Hair follicle dermal papilla cell (primary cell): ENCODE measurements around the gene GCDH. TPM values are rescaled to one million over a fixed set of nuclear protein-coding genes. Genes with fewer than 3 reads are reported as not detected.
A peak's percentile ranks its signal among the peaks of the same experiment; 100 is the strongest.

Experiments
- small RNA-seq: library from RNA; depleted of rRNA; stranded (forward); fragments of <200 nt; gene quantifications from one replicate; pipeline ENCODE3, GENCODE V24; 2012
- total RNA-seq: library from RNA; depleted of rRNA; stranded (reverse); fragments of >200 nt; gene quantifications from 2 replicates; pipeline ENCODE4 v1.2.3, GENCODE V29; 2012

The GCDH gene
- 28.9 and 41.5 TPM in 2 replicates for total RNA-seq

GRCh38 chr19:12890787-12891552 lies at the start of gene GCDH:
TSS of gene GCDH (plus strand) at chr19:12891160. CDS start at chr19:12891305, 145 bp downstream.

GRCh38 chr19:12881172-12881808 lies 9.7 kb upstream of the GCDH start, which contains the start of gene DNASE2:
TSS of gene DNASE2 (minus strand) at chr19:12881449. CDS start at chr19:12881375, 74 bp downstream.

GRCh38 chr19:12886969-12887747 lies 3.8 kb upstream of the GCDH start, which contains the start of gene KLF1:
TSS of gene KLF1 (minus strand) at chr19:12887201. CDS start at chr19:12887140, 61 bp downstream.

GRCh38 chr19:12933287-12934072 lies 42.5 kb downstream of the GCDH start, which contains the start of gene FARSA:
TSS of gene FARSA (minus strand) at chr19:12933711. CDS start at chr19:12933696, 15 bp downstream.

GRCh38 chr19:12937927-12938778 lies 47.2 kb downstream of the GCDH start, which contains the start of gene CALR:
TSS of gene CALR (plus strand) at chr19:12938609. CDS start at chr19:12938680, 71 bp downstream.

GRCh38 chr19:12945479-12946091 lies 54.6 kb downstream of the GCDH start, which contains the start of gene RAD23A:
TSS of gene RAD23A (plus strand) at chr19:12945862. CDS start at chr19:12945949, 87 bp downstream.

Small RNA genes within 50 kb of the gene (small RNA-seq; reads per million reads assigned to genes)
- gene MIR5695 (not detected), gene MIR6515 (2.6 reads per million, percentile 57 among the genes with 10 or more reads in this experiment), gene MIR6794 (not detected)

Other genes starting within 250 kb of the GCDH start
- gene MAN2B1, start 224.4 kb upstream of the GCDH start, total RNA-seq, result 48.8 and 55.5 TPM in 2 replicates
- 6.7 and 8.4 TPM in 2 replicates for gene WDR83, start 224.4 kb upstream of the GCDH start, total RNA-seq
- gene DHPS, start 209.3 kb upstream of the GCDH start, total RNA-seq, result 49.5 and 58.8 TPM in 2 replicates
- gene GNG14, start 203.2 kb upstream of the GCDH start, total RNA-seq, result not detected in 2 replicates
- gene FBXW9, start 194.5 kb upstream of the GCDH start, total RNA-seq, result 10.4 and 12.3 TPM in 2 replicates
- gene TNPO2, start 167.2 kb upstream of the GCDH start, total RNA-seq, result 51.8 and 60.7 TPM in 2 replicates
- 90.7 and 109 TPM in 2 replicates for gene TRIR, start 156.5 kb upstream of the GCDH start, total RNA-seq
- 74.2 and 91.0 TPM in 2 replicates for gene GET3, start 153.7 kb upstream of the GCDH start, total RNA-seq
- not detected in 2 replicates for gene BEST2, start 139.4 kb upstream of the GCDH start, total RNA-seq
- 18.3 and 18.8 TPM in 2 replicates for gene HOOK2, start 115.6 kb upstream of the GCDH start, total RNA-seq
- 175 and 240 TPM in 2 replicates for gene JUNB, start 99.7 kb upstream of the GCDH start, total RNA-seq
- 140 TPM in 2 replicates for gene PRDX2, start 89.4 kb upstream of the GCDH start, total RNA-seq
- not detected in 2 replicates for gene THSD8, start 89.1 kb upstream of the GCDH start, total RNA-seq
- gene RNASEH2A, start 84.6 kb upstream of the GCDH start, total RNA-seq, result 3.7 and 6.2 TPM in 2 replicates
- not detected in 2 replicates for gene RTBDN, start 56.6 kb upstream of the GCDH start, total RNA-seq
- 0.16 and 0.36 TPM in 2 replicates for gene MAST1, start 52.6 kb upstream of the GCDH start, total RNA-seq
- gene DNASE2, start 9.7 kb upstream of the GCDH start, total RNA-seq, result 32.3 and 33.5 TPM in 2 replicates
- gene KLF1, start 4.0 kb upstream of the GCDH start, total RNA-seq, result not detected in 2 replicates
- 0.24 TPM in 1 of 2 replicates, not detected in the other for gene SYCE2, start 28.1 kb downstream of the GCDH start, total RNA-seq
- 44.5 and 46.8 TPM in 2 replicates for gene FARSA, start 42.6 kb downstream of the GCDH start, total RNA-seq
- 2,301 and 2,540 TPM in 2 replicates for gene CALR, start 47.4 kb downstream of the GCDH start, total RNA-seq
- 94.6 and 95.3 TPM in 2 replicates for gene RAD23A, start 54.7 kb downstream of the GCDH start, total RNA-seq
- 12.0 and 17.6 TPM in 2 replicates for gene GADD45GIP1, start 66.1 kb downstream of the GCDH start, total RNA-seq
- 0.65 and 0.85 TPM in 2 replicates for gene DAND5, start 78.4 kb downstream of the GCDH start, total RNA-seq
- 135 and 155 TPM in 2 replicates for gene NFIX, start 104.3 kb downstream of the GCDH start, total RNA-seq
- gene LYL1, start 211.7 kb downstream of the GCDH start, total RNA-seq, result 0.36 and 0.81 TPM in 2 replicates
- 28.2 and 30.0 TPM in 2 replicates for gene TRMT1, start 225.6 kb downstream of the GCDH start, total RNA-seq
- 56.5 and 75.8 TPM in 2 replicates for gene NACC1, start 227.1 kb downstream of the GCDH start, total RNA-seq